NCI-H2171 (cell line): Measurements from ENCODE around the gene JPH3.

Experiments
- DNase-seq: peaks from one replicate; lab custom pipeline; 2025; lab: John Stamatoyannopoulos, UW

The JPH3 gene

GRCh38 chr16:87741700-87742415, 139.6 kb downstream of the JPH3 start:
- no peak for DNase-seq

- no peak for DNase-seq
Observed at GRCh38 chr16:87742781-87743490, 140.6 kb downstream of the JPH3 start.

- DNase-seq = no peak
Observed at GRCh38 chr16:87744750-87745514, 142.6 kb downstream of the JPH3 start.

- DNase-seq = no peak
Observed at GRCh38 chr16:87746178-87746577, 143.9 kb downstream of the JPH3 start.
